8988T (cell line): ENCODE data around the gene MYH7.

Experiments used
- DNase-seq: peaks from one replicate; pipeline ENCODE4 v3.0.0; 2011

MYH7 gene

DNA sequence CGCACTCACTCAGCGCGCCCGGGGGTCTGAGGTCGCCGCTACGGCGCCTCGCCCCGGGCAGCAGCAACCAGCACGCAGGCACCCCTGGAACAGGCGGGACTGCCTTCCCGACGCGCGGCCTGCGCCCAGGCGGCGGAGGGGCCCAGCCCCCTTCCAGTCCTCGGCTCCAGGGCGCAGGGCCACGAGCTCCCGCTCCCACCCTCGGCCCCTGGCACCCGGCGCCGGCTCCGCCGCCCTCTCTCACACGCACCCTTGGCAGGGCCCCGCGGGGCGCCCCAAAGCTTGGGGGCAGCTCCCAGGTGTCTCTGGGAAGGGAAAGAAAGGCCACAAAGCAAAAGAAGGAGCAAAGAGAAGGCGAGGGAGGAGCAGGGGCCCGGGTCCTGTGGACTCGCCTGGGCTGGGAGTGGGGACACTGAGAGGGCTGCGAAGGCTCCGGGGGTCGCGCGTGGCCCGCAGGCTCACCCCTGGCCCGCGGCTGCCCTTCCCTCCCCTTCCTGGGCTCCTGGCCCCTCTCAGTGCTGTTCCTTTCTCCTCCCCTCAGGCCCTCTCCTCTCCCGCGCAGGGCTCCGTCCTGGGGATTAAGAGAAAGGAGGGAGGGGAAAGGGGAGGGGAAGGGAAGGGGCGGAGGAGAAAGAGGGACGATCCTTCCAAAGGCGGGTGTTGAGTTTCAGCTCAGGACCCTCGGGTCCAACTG, 69.6 kb downstream of the MYH7 start:
- DNase-seq: no peak

DNA sequence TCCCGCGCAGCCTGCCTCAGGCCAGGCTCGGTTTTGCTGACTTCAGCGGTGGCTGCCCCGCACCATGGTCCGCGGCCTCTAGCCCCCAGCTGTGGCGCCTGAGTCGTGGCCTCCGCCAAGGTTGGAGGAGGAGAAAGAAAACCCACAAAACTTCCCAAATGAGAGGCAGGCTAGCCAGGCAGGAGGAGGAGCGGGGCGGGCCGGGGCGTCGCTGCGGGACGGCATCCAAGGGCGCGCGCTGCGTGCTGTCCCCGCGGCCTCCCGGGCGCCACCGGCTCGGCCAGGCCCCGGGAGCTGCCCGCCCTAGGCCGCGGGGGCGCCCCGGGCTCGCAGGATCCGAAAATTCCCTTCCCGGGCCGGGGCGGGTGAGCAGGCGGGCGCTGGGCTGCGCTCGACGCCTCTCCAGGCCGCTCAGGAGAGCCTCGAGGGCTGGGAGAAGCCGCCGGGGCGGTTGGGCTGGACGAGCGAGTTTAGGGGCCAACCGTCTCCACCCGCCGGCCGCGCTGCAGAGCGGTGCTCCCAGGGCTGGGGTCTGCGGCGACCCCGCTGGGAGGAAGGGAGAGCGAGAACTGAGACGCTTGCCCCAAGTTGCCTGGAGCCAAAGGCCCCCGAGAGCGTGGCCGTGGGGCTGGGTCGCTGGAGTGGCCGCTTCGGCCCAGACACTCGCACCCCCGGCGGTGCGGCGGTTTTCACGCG, 70.3 kb downstream of the MYH7 start, which contains the start of gene EFS:
EFS (minus strand) TSS at position 137 of the 696 bp plus-strand sequence. CDS start 147 bp downstream, outside the sequence.
- no peak for DNase-seq

DNA sequence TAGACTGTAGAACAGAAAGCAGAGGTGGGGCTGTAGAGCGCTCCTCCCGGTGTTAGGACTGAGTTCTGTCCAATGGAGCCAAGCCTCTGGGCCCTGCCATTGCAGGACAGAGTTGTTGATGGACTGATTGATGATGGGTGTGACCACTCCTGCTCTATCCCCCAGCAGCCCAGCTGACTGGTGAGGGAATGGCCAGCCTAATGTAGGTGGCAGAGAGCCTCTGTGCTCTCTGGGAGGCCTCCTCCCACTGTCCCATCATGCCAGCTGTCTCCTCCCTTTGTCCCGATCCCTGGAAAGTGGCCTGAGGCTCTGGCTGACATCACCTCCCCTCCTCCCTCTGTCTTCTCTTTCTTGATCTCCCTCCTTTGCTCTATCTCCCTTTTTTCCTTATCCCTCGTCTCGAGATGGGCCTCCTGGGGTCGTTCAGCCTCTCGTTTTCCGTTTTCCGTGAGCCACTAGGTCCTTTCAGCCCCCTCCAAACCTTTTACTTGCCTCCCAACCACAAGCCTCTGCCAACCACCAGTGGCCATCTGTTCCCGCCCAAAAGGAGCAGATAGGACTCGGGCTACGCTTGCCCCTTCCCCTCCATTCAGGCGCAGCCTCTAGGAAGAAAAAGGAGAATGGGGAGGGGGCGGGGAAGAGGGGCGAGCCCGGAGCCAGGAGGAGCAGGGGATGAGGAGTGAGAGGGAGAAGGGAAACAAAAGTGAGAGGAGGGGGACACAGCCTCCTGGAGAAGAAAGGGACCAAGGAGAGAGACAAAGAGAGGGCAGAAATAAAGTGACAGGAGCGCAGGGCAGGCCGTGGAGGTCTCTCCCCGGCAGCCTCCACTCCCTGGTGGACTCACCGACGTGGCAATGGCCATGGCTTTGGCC, 71.1 kb downstream of the MYH7 start:
- DNase-seq: no peak
